GM21529 (cell line): ENCODE results near the gene ASPRV1.
"Not testable (repeated sequence)": the region's sequence is repeated elsewhere in the genome, so short reads cannot be mapped to it uniquely, and the experiment has no call there.

Experiments
- ATAC-seq: cut with Tn5 transposase; IDR thresholded peaks from one replicate; pipeline ENCODE4 v1.9.1; 2021; ENCODE audit not compliant: unreplicated experiment

The ASPRV1 gene

GRCh38 chr2:69962986-69963730, 1.7 kb upstream of the ASPRV1 start:
- no peak for ATAC-seq

GRCh38 chr2:69960821-69961220, 610 bp downstream of the ASPRV1 start:
- no peak for ATAC-seq

- no peak for ATAC-seq
Observed at GRCh38 chr2:69959425-69959824, 2.0 kb downstream of the ASPRV1 start.

- ATAC-seq = no peak
Observed at GRCh38 chr2:69958480-69958879, 3.0 kb downstream of the ASPRV1 start.

GRCh38 chr2:69957965-69958364, 3.5 kb downstream of the ASPRV1 start:
- no peak for ATAC-seq

GRCh38 chr2:69956475-69956979, 4.9 kb downstream of the ASPRV1 start:
- no peak for ATAC-seq

- no peak for ATAC-seq
Observed at GRCh38 chr2:69955029-69955428, 6.4 kb downstream of the ASPRV1 start.

- no peak for ATAC-seq
Observed at GRCh38 chr2:69954084-69954483, 7.3 kb downstream of the ASPRV1 start.

GRCh38 chr2:69952336-69953115, 8.9 kb downstream of the ASPRV1 start:
- ATAC-seq = no peak

- not testable (repeated sequence) for ATAC-seq
Observed at GRCh38 chr2:69950671-69951070, 10.8 kb downstream of the ASPRV1 start.

- ATAC-seq = no peak
Observed at GRCh38 chr2:69950241-69950640, 11.2 kb downstream of the ASPRV1 start.

- ATAC-seq = no peak
Observed at GRCh38 chr2:69948963-69949645, 12.3 kb downstream of the ASPRV1 start.

- no peak for ATAC-seq
Observed at GRCh38 chr2:69948032-69948962, 13.1 kb downstream of the ASPRV1 start.

- ATAC-seq = no peak
Observed at GRCh38 chr2:69947325-69947931, 14.0 kb downstream of the ASPRV1 start.

GRCh38 chr2:69946351-69947324, 14.8 kb downstream of the ASPRV1 start:
- peak; percentile 91 for ATAC-seq

- no peak for ATAC-seq
Observed at GRCh38 chr2:69945941-69946340, 15.5 kb downstream of the ASPRV1 start.

- no peak for ATAC-seq
Observed at GRCh38 chr2:69945441-69945840, 16.0 kb downstream of the ASPRV1 start.

- ATAC-seq = no peak
Observed at GRCh38 chr2:69944756-69945155, 16.7 kb downstream of the ASPRV1 start.
